ENCODE results near the gene TESK1.

TESK1 gene

GRCh38 chr9:35608221-35608620, 3.2 kb downstream of the TESK1 start:
- Histone ChIP-seq H4K20me1 (ENCODE audit: low read depth, low read length) (no peaks in the 10 kb centered on the region), H2AFZ (ENCODE audit: low read depth, low read length, severe bottlenecking) (no peak overlapping the region), H3K4me3 (ENCODE audit: insufficient read depth, low read length, poor library complexity, severe bottlenecking) (no peak overlapping the region), H3K9me3 (ENCODE audit: insufficient read depth, low read length) (no peaks in the 10 kb centered on the region), H3K9me2 (replicated peaks; ENCODE audit: insufficient read depth, low read length) (no peaks in the 10 kb centered on the region), H3K27me3 (ENCODE audit: low read length) (no peaks in the 10 kb centered on the region), H3F3A (ENCODE audit: insufficient read depth) (peaks cover 8% of the 10 kb centered on the region; the same call in 1 of the 2 replicates), H3K36me3 (ENCODE audit: low read length) (no peaks in the 10 kb centered on the region), H3K27ac (ENCODE audit: low read depth, low read length) (no peak overlapping the region), H3K79me2 (ENCODE audit: insufficient read depth, low read length) (peaks cover 13% of the 10 kb centered on the region), H3K9ac (ENCODE audit: low read length) (no peak overlapping the region), H3K4me2 (ENCODE audit: low read depth, low read length, poor library complexity, severe bottlenecking) (no peak overlapping the region)
- TF ChIP-seq, protein P1, sequence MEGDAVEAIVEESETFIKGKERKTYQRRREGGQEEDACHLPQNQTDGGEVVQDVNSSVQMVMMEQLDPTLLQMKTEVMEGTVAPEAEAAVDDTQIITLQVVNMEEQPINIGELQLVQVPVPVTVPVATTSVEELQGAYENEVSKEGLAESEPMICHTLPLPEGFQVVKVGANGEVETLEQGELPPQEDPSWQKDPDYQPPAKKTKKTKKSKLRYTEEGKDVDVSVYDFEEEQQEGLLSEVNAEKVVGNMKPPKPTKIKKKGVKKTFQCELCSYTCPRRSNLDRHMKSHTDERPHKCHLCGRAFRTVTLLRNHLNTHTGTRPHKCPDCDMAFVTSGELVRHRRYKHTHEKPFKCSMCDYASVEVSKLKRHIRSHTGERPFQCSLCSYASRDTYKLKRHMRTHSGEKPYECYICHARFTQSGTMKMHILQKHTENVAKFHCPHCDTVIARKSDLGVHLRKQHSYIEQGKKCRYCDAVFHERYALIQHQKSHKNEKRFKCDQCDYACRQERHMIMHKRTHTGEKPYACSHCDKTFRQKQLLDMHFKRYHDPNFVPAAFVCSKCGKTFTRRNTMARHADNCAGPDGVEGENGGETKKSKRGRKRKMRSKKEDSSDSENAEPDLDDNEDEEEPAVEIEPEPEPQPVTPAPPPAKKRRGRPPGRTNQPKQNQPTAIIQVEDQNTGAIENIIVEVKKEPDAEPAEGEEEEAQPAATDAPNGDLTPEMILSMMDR (IDR thresholded peaks at IDR 0.05; ENCODE audit: insufficient read depth, low read length, poor library complexity, severe bottlenecking): no peak
- no peak for TF ChIP-seq EZH2phosphoT487 (conservative IDR thresholded peaks at IDR 0.05; ENCODE audit: low read length)

DNA sequence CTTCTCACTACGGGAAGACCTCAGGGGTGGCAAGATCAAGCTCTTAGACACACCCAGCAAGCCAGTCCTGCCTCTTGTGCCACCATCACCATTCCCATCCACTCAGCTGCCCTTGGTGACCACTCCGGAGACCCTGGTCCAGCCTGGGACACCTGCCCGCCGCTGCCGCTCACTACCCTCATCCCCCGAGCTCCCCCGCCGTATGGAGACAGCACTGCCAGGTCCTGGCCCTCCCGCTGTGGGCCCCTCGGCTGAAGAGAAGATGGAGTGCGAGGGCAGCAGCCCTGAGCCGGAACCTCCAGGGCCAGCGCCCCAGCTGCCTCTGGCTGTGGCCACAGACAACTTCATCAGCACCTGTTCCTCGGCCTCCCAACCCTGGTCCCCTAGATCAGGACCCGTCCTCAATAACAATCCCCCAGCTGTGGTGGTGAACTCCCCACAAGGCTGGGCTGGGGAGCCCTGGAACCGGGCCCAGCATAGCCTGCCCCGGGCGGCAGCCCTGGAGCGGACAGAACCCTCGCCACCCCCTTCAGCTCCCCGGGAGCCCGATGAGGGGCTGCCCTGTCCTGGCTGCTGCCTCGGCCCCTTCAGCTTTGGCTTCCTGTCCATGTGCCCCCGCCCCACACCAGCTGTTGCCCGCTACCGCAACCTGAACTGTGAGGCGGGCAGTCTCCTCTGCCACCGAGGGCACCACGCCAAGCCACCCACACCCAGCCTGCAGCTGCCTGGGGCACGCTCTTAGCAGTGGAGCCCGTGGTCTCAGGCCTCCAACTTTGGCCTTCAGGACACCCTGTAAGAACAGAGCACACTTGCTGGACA, 4.1 kb downstream of the TESK1 start:
- Histone ChIP-seq H3K4me2 (ENCODE audit: low read depth, low read length, poor library complexity, severe bottlenecking) (no peak overlapping the region), H2AFZ (ENCODE audit: low read depth, low read length, severe bottlenecking) (no peak overlapping the region), H3K4me3 (ENCODE audit: insufficient read depth, low read length, poor library complexity, severe bottlenecking) (no peak overlapping the region), H3K9me3 (ENCODE audit: insufficient read depth, low read length) (no peaks in the 10 kb centered on the region), H3K27ac (ENCODE audit: low read depth, low read length) (no peak overlapping the region), H3K9me2 (replicated peaks; ENCODE audit: insufficient read depth, low read length) (no peaks in the 10 kb centered on the region), H3K79me2 (ENCODE audit: insufficient read depth, low read length) (peaks cover 13% of the 10 kb centered on the region), H4K20me1 (ENCODE audit: low read depth, low read length) (no peaks in the 10 kb centered on the region), H3K27me3 (ENCODE audit: low read length) (no peaks in the 10 kb centered on the region), H3K9ac (ENCODE audit: low read length) (no peak overlapping the region), H3F3A (ENCODE audit: insufficient read depth) (peaks cover 9% of the 10 kb centered on the region; the same call in 1 of the 2 replicates), H3K36me3 (ENCODE audit: low read length) (no peaks in the 10 kb centered on the region)
- TF ChIP-seq EZH2phosphoT487 (conservative IDR thresholded peaks at IDR 0.05; ENCODE audit: low read length): no peak
- TF ChIP-seq, protein P1 (IDR thresholded peaks at IDR 0.05; ENCODE audit: insufficient read depth, low read length, poor library complexity, severe bottlenecking): no peak

GRCh38 chr9:35609820-35610163, 4.7 kb downstream of the TESK1 start:
- H2AFZ ChIP-seq (ENCODE audit: low read depth, low read length, severe bottlenecking): no peak overlapping the region
- H3K79me2 ChIP-seq (ENCODE audit: insufficient read depth, low read length): peaks cover 13% of the 10 kb centered on the region
- no peak overlapping the region for H3K4me2 ChIP-seq (ENCODE audit: low read depth, low read length, poor library complexity, severe bottlenecking)
- no peak overlapping the region for H3K9ac ChIP-seq (ENCODE audit: low read length)
- no peaks in the 10 kb centered on the region for H4K20me1 ChIP-seq (ENCODE audit: low read depth, low read length)
- no peaks in the 10 kb centered on the region for H3K9me3 ChIP-seq (ENCODE audit: insufficient read depth, low read length)
- TF ChIP-seq, protein P1 (IDR thresholded peaks at IDR 0.05; ENCODE audit: insufficient read depth, low read length, poor library complexity, severe bottlenecking): no peak
- TF ChIP-seq EZH2phosphoT487 (conservative IDR thresholded peaks at IDR 0.05; ENCODE audit: low read length): no peak
- H3K27ac ChIP-seq (ENCODE audit: low read depth, low read length): no peak overlapping the region
- no peaks in the 10 kb centered on the region for H3K27me3 ChIP-seq (ENCODE audit: low read length)
- peaks cover 5% of the 10 kb centered on the region; the same call in 1 of the 2 replicates for H3F3A ChIP-seq (ENCODE audit: insufficient read depth)
- H3K36me3 ChIP-seq (ENCODE audit: low read length): no peaks in the 10 kb centered on the region
- H3K9me2 ChIP-seq (replicated peaks; ENCODE audit: insufficient read depth, low read length): no peaks in the 10 kb centered on the region
- H3K4me3 ChIP-seq (ENCODE audit: insufficient read depth, low read length, poor library complexity, severe bottlenecking): no peak overlapping the region
